ENCODE measurements around the gene PAWR. TPM values are rescaled to one million over a fixed set of nuclear protein-coding genes. Genes with fewer than 3 reads are reported as not detected.

PAWR gene
- polyA plus RNA-seq, 1 donor, result 51.2 TPM

GRCh38 chr12:79706676-79707075, 15.9 kb upstream of the PAWR start:
- H3K9me3 ChIP-seq (ENCODE audit: control insufficient read depth, low read depth, low read length), result peaks cover 6% of the 10 kb centered on the region
- H3K36me3 ChIP-seq (ENCODE audit: control insufficient read depth, insufficient read depth, low read length), result no peaks in the 10 kb centered on the region
- no peaks in the 10 kb centered on the region for H3K4me1 ChIP-seq (ENCODE audit: control insufficient read depth, insufficient read depth, low read length)
- WGBS (ENCODE audit: insufficient coverage, low lambda C conversion rate), result 100% methylated on average over 1 of the region's 3 CpGs
- H3K27me3 ChIP-seq (ENCODE audit: control insufficient read depth, insufficient read depth, low read length), result peaks cover 2% of the 10 kb centered on the region
- H3K4me3 ChIP-seq (ENCODE audit: low read length), result no peak overlapping the region
- no peak for DNase-seq
- H3K27ac ChIP-seq (ENCODE audit: low read length), result no peak overlapping the region

GRCh38 chr12:79706156-79706555, 15.4 kb upstream of the PAWR start:
- Histone ChIP-seq H3K4me3 (ENCODE audit: low read length) (no peak overlapping the region), H3K9me3 (ENCODE audit: control insufficient read depth, low read depth, low read length) (peaks cover 5% of the 10 kb centered on the region)
- no peak for DNase-seq

GRCh38 chr12:79698966-79699365, 8.2 kb upstream of the PAWR start:
- WGBS (ENCODE audit: insufficient coverage, low lambda C conversion rate), result no CpG with 5 or more reads among the region's 3 CpGs
- no peak for DNase-seq

More at GRCh38 chr12:79706156-79706555, 15.4 kb upstream of the PAWR start:
- Histone ChIP-seq H3K27ac (ENCODE audit: low read length) (no peak overlapping the region), H3K4me1 (ENCODE audit: control insufficient read depth, insufficient read depth, low read length) (no peaks in the 10 kb centered on the region), H3K36me3 (ENCODE audit: control insufficient read depth, insufficient read depth, low read length) (no peaks in the 10 kb centered on the region), H3K27me3 (ENCODE audit: control insufficient read depth, insufficient read depth, low read length) (peaks cover 2% of the 10 kb centered on the region)

GRCh38 chr12:79696416-79696815, 5.7 kb upstream of the PAWR start:
- Histone ChIP-seq H3K9me3 (ENCODE audit: control insufficient read depth, low read depth, low read length) (peaks cover 2% of the 10 kb centered on the region), H3K36me3 (ENCODE audit: control insufficient read depth, insufficient read depth, low read length) (no peaks in the 10 kb centered on the region), H3K27me3 (ENCODE audit: control insufficient read depth, insufficient read depth, low read length) (no peaks in the 10 kb centered on the region), H3K4me3 (ENCODE audit: low read length) (no peak overlapping the region), H3K4me1 (ENCODE audit: control insufficient read depth, insufficient read depth, low read length) (no peaks in the 10 kb centered on the region), H3K27ac (ENCODE audit: low read length) (no peak overlapping the region)
- WGBS (ENCODE audit: insufficient coverage, low lambda C conversion rate), result no CpG with 5 or more reads among the region's 3 CpGs
- no peak for DNase-seq

More at GRCh38 chr12:79698966-79699365, 8.2 kb upstream of the PAWR start:
- Histone ChIP-seq H3K27me3 (ENCODE audit: control insufficient read depth, insufficient read depth, low read length) (no peaks in the 10 kb centered on the region), H3K4me3 (ENCODE audit: low read length) (no peak overlapping the region), H3K27ac (ENCODE audit: low read length) (no peak overlapping the region), H3K36me3 (ENCODE audit: control insufficient read depth, insufficient read depth, low read length) (no peaks in the 10 kb centered on the region), H3K4me1 (ENCODE audit: control insufficient read depth, insufficient read depth, low read length) (no peaks in the 10 kb centered on the region), H3K9me3 (ENCODE audit: control insufficient read depth, low read depth, low read length) (peaks cover 2% of the 10 kb centered on the region)

GRCh38 chr12:79692860-79693577, 2.3 kb upstream of the PAWR start:
- DNase-seq, result no peak
- no peak overlapping the region for H3K27ac ChIP-seq (ENCODE audit: low read length)
- H3K9me3 ChIP-seq (ENCODE audit: control insufficient read depth, low read depth, low read length), result peaks cover 5% of the 10 kb centered on the region
- H3K4me1 ChIP-seq (ENCODE audit: control insufficient read depth, insufficient read depth, low read length), result no peaks in the 10 kb centered on the region
- 50% methylated on average over 2 of the region's 6 CpGs for WGBS (ENCODE audit: insufficient coverage, low lambda C conversion rate)
- peak overlapping the region; percentile 61 for H3K4me3 ChIP-seq (ENCODE audit: low read length)
- H3K36me3 ChIP-seq (ENCODE audit: control insufficient read depth, insufficient read depth, low read length), result no peaks in the 10 kb centered on the region
- H3K27me3 ChIP-seq (ENCODE audit: control insufficient read depth, insufficient read depth, low read length), result no peaks in the 10 kb centered on the region

- 0% methylated on average over 1 of the region's 11 CpGs for WGBS (ENCODE audit: insufficient coverage, low lambda C conversion rate)
- DNase-seq, result peak; percentile 40 to 64
- no peaks in the 10 kb centered on the region for H3K4me1 ChIP-seq (ENCODE audit: control insufficient read depth, insufficient read depth, low read length)
Measured at GRCh38 chr12:79691511-79692248, 916 bp upstream of the PAWR start.

GRCh38 chr12:79690142-79690637, 574 bp downstream of the PAWR start:
- H3K27me3 ChIP-seq (ENCODE audit: control insufficient read depth, insufficient read depth, low read length), result no peaks in the 10 kb centered on the region
- peak overlapping the region; percentile 99 for H3K27ac ChIP-seq (ENCODE audit: low read length)
- DNase-seq, result peak in 1 of 2 donors; percentile 17
- WGBS (ENCODE audit: insufficient coverage, low lambda C conversion rate), result no CpG with 5 or more reads among the region's 45 CpGs
- H3K4me1 ChIP-seq (ENCODE audit: control insufficient read depth, insufficient read depth, low read length), result peaks cover 3% of the 10 kb centered on the region
- peak overlapping the region; percentile 98 for H3K4me3 ChIP-seq (ENCODE audit: low read length)
- H3K9me3 ChIP-seq (ENCODE audit: control insufficient read depth, low read depth, low read length), result peaks cover 3% of the 10 kb centered on the region
- no peaks in the 10 kb centered on the region for H3K36me3 ChIP-seq (ENCODE audit: control insufficient read depth, insufficient read depth, low read length)

More at GRCh38 chr12:79691511-79692248, 916 bp upstream of the PAWR start:
- H3K36me3 ChIP-seq (ENCODE audit: control insufficient read depth, insufficient read depth, low read length), result no peaks in the 10 kb centered on the region
- H3K4me3 ChIP-seq (ENCODE audit: low read length), result peak overlapping the region; percentile 61
- H3K27me3 ChIP-seq (ENCODE audit: control insufficient read depth, insufficient read depth, low read length), result no peaks in the 10 kb centered on the region
- H3K9me3 ChIP-seq (ENCODE audit: control insufficient read depth, low read depth, low read length), result peaks cover 5% of the 10 kb centered on the region
- H3K27ac ChIP-seq (ENCODE audit: low read length), result peak overlapping the region; percentile 94

GRCh38 chr12:79689477-79690141, 1.2 kb downstream of the PAWR start:
- peak overlapping the region; percentile 99 for H3K27ac ChIP-seq (ENCODE audit: low read length)
- DNase-seq, result peak; percentile 19 to 70
- peak overlapping the region; percentile 98 for H3K4me3 ChIP-seq (ENCODE audit: low read length)
- no peaks in the 10 kb centered on the region for H3K36me3 ChIP-seq (ENCODE audit: control insufficient read depth, insufficient read depth, low read length)
- H3K27me3 ChIP-seq (ENCODE audit: control insufficient read depth, insufficient read depth, low read length), result no peaks in the 10 kb centered on the region
- WGBS (ENCODE audit: insufficient coverage, low lambda C conversion rate), result no CpG with 5 or more reads among the region's 66 CpGs
- peaks cover 3% of the 10 kb centered on the region for H3K4me1 ChIP-seq (ENCODE audit: control insufficient read depth, insufficient read depth, low read length)
- H3K9me3 ChIP-seq (ENCODE audit: control insufficient read depth, low read depth, low read length), result peaks cover 3% of the 10 kb centered on the region

- peaks cover 3% of the 10 kb centered on the region for H3K4me1 ChIP-seq (ENCODE audit: control insufficient read depth, insufficient read depth, low read length)
- H3K9me3 ChIP-seq (ENCODE audit: control insufficient read depth, low read depth, low read length), result peaks cover 3% of the 10 kb centered on the region
- DNase-seq, result no peak
- no peaks in the 10 kb centered on the region for H3K36me3 ChIP-seq (ENCODE audit: control insufficient read depth, insufficient read depth, low read length)
- H3K4me3 ChIP-seq (ENCODE audit: low read length), result peak overlapping the region; percentile 71
- 0% methylated on average over 1 of the region's 6 CpGs for WGBS (ENCODE audit: insufficient coverage, low lambda C conversion rate)
- H3K27me3 ChIP-seq (ENCODE audit: control insufficient read depth, insufficient read depth, low read length), result no peaks in the 10 kb centered on the region
- H3K27ac ChIP-seq (ENCODE audit: low read length), result peak overlapping the region; percentile 99
Measured at GRCh38 chr12:79689061-79689476, 1.7 kb downstream of the PAWR start.

- H3K27ac ChIP-seq (ENCODE audit: low read length), result peak overlapping the region; percentile 99
- peak overlapping the region; percentile 71 for H3K4me3 ChIP-seq (ENCODE audit: low read length)
- H3K9me3 ChIP-seq (ENCODE audit: control insufficient read depth, low read depth, low read length), result peaks cover 3% of the 10 kb centered on the region
- no peaks in the 10 kb centered on the region for H3K27me3 ChIP-seq (ENCODE audit: control insufficient read depth, insufficient read depth, low read length)
- WGBS (ENCODE audit: insufficient coverage, low lambda C conversion rate), result no CpG with 5 or more reads among the region's 6 CpGs
- no peak for DNase-seq
- peaks cover 3% of the 10 kb centered on the region for H3K4me1 ChIP-seq (ENCODE audit: control insufficient read depth, insufficient read depth, low read length)
- H3K36me3 ChIP-seq (ENCODE audit: control insufficient read depth, insufficient read depth, low read length), result no peaks in the 10 kb centered on the region
Measured at GRCh38 chr12:79688376-79689060, 2.2 kb downstream of the PAWR start.

All from large intestine (tissue), 3 donors.